GM10266 (cell line): Measurements from ENCODE around the gene SOCS4.
"Not testable (repeated sequence)": the region's sequence is repeated elsewhere in the genome, so short reads cannot be mapped to it uniquely, and the experiment has no call there.

Experiments used
- DNase-seq: peaks from one replicate; pipeline ENCODE4 v3.0.0; 2012; ENCODE audit errors: extremely low spot score
- TF ChIP-seq, protein P1 (sequence below): IDR thresholded peaks from 2 replicates; pipeline ENCODE4 v1.5.1; 2012; ENCODE audit warnings: mild to moderate bottlenecking, low read depth; ENCODE audit not compliant: control insufficient read depth, insufficient read depth; ENCODE audit errors: missing control alignments

The SOCS4 gene

DNA sequence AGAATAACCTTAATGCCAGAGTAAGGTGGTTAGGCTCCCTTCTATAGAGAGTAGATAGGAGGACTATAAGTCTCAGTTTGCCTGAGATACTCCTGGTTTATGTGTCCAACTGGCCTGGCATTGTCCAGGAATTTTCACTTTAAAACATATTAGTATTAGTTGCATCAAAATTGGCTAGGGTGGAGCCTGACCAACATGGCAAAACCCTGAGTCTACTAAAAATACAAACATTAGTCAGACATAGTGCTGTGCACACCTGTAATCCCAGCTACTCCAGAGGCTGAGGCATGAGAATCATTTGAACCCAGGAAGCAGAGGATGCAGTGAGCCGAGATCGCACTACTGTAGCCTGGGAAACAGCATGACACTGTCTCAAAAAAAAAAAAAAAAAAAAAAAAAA lies 12.0 kb upstream of the SOCS4 start:
- no peak for DNase-seq
- TF ChIP-seq, protein P1, sequence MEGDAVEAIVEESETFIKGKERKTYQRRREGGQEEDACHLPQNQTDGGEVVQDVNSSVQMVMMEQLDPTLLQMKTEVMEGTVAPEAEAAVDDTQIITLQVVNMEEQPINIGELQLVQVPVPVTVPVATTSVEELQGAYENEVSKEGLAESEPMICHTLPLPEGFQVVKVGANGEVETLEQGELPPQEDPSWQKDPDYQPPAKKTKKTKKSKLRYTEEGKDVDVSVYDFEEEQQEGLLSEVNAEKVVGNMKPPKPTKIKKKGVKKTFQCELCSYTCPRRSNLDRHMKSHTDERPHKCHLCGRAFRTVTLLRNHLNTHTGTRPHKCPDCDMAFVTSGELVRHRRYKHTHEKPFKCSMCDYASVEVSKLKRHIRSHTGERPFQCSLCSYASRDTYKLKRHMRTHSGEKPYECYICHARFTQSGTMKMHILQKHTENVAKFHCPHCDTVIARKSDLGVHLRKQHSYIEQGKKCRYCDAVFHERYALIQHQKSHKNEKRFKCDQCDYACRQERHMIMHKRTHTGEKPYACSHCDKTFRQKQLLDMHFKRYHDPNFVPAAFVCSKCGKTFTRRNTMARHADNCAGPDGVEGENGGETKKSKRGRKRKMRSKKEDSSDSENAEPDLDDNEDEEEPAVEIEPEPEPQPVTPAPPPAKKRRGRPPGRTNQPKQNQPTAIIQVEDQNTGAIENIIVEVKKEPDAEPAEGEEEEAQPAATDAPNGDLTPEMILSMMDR = no peak

- DNase-seq = no peak
- TF ChIP-seq, protein P1 = no peak
Measured at GRCh38 chr14:55019968-55020554, 7.0 kb upstream of the SOCS4 start.

DNA sequence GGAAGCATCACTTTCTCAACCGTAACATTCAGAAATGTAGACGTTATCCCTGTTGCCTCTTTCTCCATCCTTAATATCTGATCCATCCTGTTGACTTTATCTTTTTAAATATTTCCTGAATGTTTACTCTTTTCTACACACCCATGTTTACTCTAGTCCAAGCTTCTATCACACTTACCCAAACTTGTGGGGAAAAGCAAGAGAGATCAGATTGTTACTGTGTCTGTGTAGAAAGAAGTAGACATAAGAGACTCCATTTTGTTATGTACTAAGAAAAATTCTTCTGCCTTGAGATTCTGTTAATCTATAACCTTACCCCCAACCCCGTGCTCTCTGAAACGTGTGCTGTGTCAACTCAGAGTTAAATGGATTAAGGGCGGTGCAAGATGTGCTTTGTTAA lies 2.7 kb upstream of the SOCS4 start:
- not testable (repeated sequence) for DNase-seq

DNA sequence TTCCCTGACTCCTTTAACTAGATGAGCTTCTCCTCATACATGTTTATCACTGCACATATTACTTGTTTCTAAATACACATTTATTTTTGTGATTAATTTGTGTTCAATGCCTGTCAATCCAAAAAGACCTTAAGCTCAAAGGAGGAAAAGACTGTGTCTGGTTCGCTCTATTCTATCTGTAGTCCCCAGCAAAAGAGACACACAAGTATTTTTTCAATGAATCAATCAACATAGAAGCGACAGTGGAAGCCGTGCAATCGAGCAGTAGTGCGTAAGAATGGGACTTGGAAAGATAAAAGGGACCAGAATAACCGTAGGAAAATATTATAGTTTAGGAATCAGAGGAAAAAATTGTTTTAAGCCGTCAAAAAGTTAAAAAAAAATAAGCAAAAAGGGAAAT lies 1.1 kb upstream of the SOCS4 start:
- TF ChIP-seq, protein P1 = no peak

GRCh38 chr14:55026441-55026792 lies 619 bp upstream of the SOCS4 start:
- DNase-seq = no peak
- TF ChIP-seq, protein P1 = no peak

More for the DNA sequence above, 1.1 kb upstream of the SOCS4 start:
- no peak for DNase-seq

- DNase-seq = no peak
Measured at GRCh38 chr14:55028066-55028465, 1.0 kb downstream of the SOCS4 start.

DNA sequence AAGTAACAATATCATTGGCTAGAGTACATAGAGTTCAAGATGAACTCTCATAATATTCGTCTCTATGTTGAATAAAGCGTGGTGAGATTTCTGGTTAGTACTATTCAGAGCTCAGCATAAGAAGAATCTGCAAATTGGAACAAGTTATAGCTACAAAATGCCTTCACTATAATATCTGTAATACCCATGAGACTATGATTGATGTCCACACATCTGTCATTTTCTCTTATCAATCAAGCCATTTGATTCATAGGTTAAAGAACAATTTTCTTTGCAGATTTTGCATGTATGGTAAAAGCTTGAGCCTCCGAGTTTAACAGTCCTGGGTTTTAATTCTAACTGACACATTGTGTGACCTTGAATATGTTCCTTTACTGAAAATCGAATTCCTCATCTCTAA lies 1.4 kb downstream of the SOCS4 start:
- no peak for DNase-seq
- TF ChIP-seq, protein P1 = no peak

More at GRCh38 chr14:55028066-55028465, 1.0 kb downstream of the SOCS4 start:
- TF ChIP-seq, protein P1 = no peak

DNA sequence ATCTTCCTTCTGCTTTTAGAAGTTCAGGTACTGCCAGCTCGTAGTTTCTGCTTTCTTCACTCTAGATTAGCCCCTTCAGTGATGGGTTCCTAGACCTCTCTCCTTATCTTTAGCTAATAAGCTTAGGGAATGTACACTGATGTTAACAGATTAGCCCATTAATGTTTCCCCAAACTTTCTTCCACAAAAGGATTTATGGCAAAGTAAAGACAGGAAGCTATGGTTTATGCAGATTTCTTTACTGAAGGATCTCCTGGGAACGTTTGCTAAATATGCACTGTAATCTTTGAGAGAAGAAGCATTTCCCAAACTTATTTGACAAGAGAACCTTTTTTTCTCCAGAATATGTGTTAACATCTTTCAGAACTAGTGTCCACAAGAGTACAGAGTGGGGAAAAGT lies 4.2 kb downstream of the SOCS4 start:
- no peak for DNase-seq
- TF ChIP-seq, protein P1 = no peak

GRCh38 chr14:55037995-55038394 lies 11.0 kb downstream of the SOCS4 start:
- DNase-seq = not testable (repeated sequence)
